Bone marrow (tissue), 2 donors: ENCODE measurements around the gene GNAQ.
A peak's percentile ranks its signal among the peaks of the same experiment; 100 is the strongest.
"Not testable (repeated sequence)": the region's sequence is repeated elsewhere in the genome, so short reads cannot be mapped to it uniquely, and the experiment has no call there.

Experiments
- DNase-seq, 2 donors: peaks; one replicate each; lab custom pipeline; 2025; lab: John Stamatoyannopoulos, UW

Gene GNAQ

GRCh38 chr9:78031444-78031892 lies at the start of gene GNAQ:
TSS of gene GNAQ (minus strand) at chr9:78031811. CDS start at chr9:78031235, 576 bp downstream.
- no peak for DNase-seq

- peak in 1 of 2 donors; percentile 58 for DNase-seq
Observed at GRCh38 chr9:78074385-78075291, 43.0 kb upstream of the GNAQ start.

- DNase-seq = peak in 1 of 2 donors; percentile 20
Observed at GRCh38 chr9:78073722-78074121, 42.1 kb upstream of the GNAQ start.

GRCh38 chr9:78072586-78073199 lies 41.1 kb upstream of the GNAQ start:
- DNase-seq = no peak

GRCh38 chr9:78070521-78070920 lies 38.9 kb upstream of the GNAQ start:
- no peak for DNase-seq

- DNase-seq = no peak
Observed at GRCh38 chr9:78064075-78064474, 32.5 kb upstream of the GNAQ start.

GRCh38 chr9:78062710-78063109 lies 31.1 kb upstream of the GNAQ start:
- no peak for DNase-seq

- not testable (repeated sequence) for DNase-seq
Observed at GRCh38 chr9:78054218-78054617, 22.6 kb upstream of the GNAQ start.

GRCh38 chr9:78053627-78054026 lies 22.0 kb upstream of the GNAQ start:
- DNase-seq = no peak

GRCh38 chr9:78050421-78050820 lies 18.8 kb upstream of the GNAQ start:
- DNase-seq = no peak

- no peak for DNase-seq
Observed at GRCh38 chr9:78049484-78049883, 17.9 kb upstream of the GNAQ start.

- DNase-seq = no peak
Observed at GRCh38 chr9:78047106-78047505, 15.5 kb upstream of the GNAQ start.

GRCh38 chr9:78046112-78046511 lies 14.5 kb upstream of the GNAQ start:
- no peak for DNase-seq

- no peak for DNase-seq
Observed at GRCh38 chr9:78044886-78045285, 13.3 kb upstream of the GNAQ start.

GRCh38 chr9:78044189-78044588 lies 12.6 kb upstream of the GNAQ start:
- DNase-seq = no peak

GRCh38 chr9:78041971-78042370 lies 10.4 kb upstream of the GNAQ start:
- DNase-seq = no peak

- DNase-seq = no peak
Observed at GRCh38 chr9:78040726-78041125, 9.1 kb upstream of the GNAQ start.

GRCh38 chr9:78038620-78039300 lies 7.1 kb upstream of the GNAQ start:
- peak in 1 of 2 donors; percentile 47 for DNase-seq

- DNase-seq = peak in 1 of 2 donors; percentile 88
Observed at GRCh38 chr9:78035383-78035993, 3.9 kb upstream of the GNAQ start.

GRCh38 chr9:78033870-78034269 lies 2.3 kb upstream of the GNAQ start:
- DNase-seq = no peak

GRCh38 chr9:78032730-78033457 lies 1.3 kb upstream of the GNAQ start:
- DNase-seq = no peak
